Measurements from ENCODE around the gene GPR17.

The GPR17 gene

DNA sequence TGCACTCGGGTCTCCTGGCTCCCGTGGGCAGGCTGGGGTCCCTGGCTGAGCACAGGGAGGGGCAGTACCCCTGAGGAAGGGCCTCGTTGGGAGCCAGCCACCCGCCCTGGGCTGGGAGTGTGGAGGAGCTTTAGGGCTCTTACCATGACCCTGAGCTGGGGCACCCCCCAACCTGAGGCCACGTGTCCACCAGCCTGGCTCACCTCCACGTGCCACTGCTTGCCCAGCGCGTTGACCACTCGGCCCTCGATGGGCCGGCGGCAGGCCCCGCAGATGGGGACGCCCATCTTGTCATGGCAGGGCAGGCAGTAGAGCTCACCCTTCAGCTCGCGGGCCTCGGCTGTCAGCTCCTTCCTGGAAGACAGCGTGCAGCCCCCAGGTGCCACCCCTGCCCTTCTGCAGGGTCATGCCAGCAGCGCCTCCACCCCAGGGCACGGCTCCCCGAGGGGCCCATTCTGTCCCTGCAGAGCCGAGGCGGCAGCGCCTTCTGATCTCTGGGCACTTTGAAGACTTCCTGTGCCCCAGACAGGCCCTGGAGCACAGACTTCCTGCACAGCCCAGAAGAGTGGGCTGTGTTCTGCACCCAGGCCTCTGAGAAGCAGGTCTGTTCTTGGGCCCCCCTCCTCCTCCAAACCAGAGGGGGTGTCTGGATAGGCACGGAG, 4.0 kb upstream of the GPR17 start:
- no peak for DNase-seq

DNA sequence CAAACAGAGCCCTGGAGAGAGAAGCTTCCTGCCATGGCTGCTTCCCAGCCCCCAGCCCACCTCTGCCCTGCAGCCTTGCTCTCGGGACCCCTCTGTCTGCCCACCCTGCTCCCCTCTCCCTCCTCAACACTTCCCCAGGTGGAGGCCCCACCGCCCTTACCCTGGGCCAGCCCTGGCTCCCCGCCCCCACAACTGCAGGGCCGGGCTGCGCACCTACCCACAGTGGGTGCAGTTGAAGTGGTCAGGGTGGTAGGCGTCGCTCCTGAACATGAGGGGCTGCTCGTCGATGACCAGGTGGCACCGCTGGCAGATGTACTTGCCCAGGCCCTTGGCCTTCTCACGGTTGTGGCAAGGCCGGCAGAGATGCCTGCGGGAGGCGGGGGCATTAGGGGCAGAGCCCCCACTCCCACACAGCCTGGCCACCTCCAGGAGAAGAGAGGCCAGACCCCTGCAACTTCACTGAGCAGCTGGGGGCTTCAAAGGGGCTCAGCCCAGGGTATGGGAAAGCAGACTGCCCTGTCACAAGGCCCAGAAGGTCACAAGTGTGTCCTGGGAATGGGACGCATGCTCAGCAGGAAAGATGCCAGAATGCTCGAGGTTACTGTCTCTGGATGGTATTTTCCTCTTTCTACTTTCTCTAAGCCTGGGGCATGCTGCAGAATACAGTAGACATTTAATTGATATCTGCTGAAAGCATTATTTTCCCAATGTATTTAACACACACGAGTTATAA, 3.1 kb upstream of the GPR17 start:
- no peak for DNase-seq

GRCh38 chr2:127643439-127644065, 2.4 kb upstream of the GPR17 start:
- no peak for DNase-seq

- no peak for DNase-seq
These were observed 1.6 kb upstream of the GPR17 start for GRCh38 chr2:127644066-127645025.

DNA sequence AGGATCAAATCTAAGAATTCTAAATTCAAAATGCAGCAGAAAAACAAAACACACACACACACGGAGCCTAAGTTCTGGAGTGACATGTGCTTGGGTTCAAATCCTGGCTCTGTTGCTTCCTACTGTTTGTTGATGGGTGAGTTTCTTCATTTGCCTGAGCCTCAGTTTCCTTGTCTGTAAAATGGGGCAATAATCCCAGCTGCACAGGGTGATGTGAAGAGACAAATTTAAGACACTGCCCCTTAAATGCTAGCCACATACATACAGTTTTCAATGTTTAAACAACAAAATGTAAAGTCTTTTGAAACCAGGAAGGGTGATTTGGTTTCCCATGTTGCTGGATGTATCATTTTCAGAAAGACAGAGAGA, 943 bp upstream of the GPR17 start:
- no peak for DNase-seq

GRCh38 chr2:127646487-127647241, 711 bp downstream of the GPR17 start:
- DNase-seq, result no peak

- DNase-seq, result no peak
These were observed 1.6 kb downstream of the GPR17 start for GRCh38 chr2:127647242-127648190.

GRCh38 chr2:127648321-127648720, 2.4 kb downstream of the GPR17 start:
- no peak for DNase-seq

- DNase-seq, result peak; percentile 6
These were observed 3.2 kb downstream of the GPR17 start for GRCh38 chr2:127649100-127649611.

- peak; percentile 25 for DNase-seq
These were observed 3.7 kb downstream of the GPR17 start for GRCh38 chr2:127649684-127650040.

DNA sequence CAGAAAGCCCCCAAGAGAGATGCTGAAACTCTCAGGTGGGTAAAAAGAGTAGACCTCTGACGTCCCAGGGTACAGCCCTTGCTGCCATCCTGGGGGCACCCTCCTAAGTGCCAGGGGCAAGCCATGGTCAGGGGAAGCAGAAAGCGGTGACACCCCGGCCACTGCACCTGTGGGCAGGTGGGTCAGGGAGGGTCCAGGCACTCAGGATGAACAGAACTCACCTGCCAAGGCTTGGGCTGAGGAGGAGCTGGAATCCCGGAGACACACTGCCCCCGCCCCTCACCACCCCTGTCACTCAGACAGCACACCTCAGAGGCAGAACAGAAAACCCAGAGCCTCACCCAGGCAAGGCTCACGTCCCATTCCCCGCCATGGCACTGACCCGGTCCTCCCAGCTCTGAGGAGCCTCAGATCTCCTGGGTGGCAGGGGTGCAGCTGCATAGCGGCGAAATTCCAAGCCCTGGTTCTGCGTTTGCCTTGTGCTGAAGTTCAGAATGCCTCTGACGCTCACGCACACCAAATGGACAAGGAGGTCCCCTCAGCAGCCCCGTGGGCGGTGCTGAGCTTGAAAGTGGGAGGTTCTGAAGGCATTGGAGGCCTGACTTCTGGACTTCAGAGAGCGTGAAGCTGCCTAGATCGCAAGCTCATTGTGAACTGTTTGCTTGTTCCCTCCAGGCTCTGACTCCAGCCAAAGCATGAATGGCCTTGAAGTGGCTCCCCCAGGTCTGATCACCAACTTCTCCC, 4.3 kb downstream of the GPR17 start:
- DNase-seq, result no peak

DNA sequence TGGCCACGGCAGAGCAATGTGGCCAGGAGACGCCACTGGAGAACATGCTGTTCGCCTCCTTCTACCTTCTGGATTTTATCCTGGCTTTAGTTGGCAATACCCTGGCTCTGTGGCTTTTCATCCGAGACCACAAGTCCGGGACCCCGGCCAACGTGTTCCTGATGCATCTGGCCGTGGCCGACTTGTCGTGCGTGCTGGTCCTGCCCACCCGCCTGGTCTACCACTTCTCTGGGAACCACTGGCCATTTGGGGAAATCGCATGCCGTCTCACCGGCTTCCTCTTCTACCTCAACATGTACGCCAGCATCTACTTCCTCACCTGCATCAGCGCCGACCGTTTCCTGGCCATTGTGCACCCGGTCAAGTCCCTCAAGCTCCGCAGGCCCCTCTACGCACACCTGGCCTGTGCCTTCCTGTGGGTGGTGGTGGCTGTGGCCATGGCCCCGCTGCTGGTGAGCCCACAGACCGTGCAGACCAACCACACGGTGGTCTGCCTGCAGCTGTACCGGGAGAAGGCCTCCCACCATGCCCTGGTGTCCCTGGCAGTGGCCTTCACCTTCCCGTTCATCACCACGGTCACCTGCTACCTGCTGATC, 4.9 kb downstream of the GPR17 start:
- no peak for DNase-seq

DNA sequence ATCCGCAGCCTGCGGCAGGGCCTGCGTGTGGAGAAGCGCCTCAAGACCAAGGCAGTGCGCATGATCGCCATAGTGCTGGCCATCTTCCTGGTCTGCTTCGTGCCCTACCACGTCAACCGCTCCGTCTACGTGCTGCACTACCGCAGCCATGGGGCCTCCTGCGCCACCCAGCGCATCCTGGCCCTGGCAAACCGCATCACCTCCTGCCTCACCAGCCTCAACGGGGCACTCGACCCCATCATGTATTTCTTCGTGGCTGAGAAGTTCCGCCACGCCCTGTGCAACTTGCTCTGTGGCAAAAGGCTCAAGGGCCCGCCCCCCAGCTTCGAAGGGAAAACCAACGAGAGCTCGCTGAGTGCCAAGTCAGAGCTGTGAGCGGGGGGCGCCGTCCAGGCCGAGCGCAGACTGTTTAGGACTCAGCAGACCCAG, 5.4 kb downstream of the GPR17 start:
- no peak for DNase-seq

GRCh38 chr2:127651971-127652550, 6.1 kb downstream of the GPR17 start:
- DNase-seq, result no peak

DNA sequence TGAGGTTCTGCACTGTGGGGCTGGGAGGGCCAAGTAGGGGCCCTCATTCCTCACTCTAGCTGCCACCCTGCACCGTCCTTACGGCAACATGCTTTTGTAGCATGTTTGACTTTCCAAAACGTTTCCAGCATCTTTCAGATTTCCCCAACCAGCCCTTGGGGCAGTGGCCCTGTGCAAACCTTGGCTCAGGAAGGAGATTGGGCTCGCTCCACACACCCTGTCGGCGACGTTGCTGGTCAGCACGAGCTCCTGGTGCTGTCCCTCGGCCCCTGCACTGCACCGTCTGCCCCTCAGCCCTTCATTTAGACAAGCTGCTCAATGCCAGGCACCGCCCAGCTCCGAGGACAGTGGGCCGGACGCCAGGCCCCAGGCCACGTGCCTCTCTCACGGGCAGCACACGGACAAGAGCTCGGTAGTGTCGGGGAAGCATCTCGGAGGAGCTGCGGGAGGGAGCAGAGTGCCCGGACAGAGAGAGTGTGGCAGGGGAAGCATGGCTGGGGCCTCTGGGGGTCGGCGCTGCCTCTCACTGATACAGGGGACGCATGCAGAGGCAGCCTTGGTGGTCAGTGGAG, 6.9 kb downstream of the GPR17 start:
- DNase-seq, result no peak

- no peak for DNase-seq
These were observed 7.6 kb downstream of the GPR17 start for GRCh38 chr2:127653421-127654083.

DNA sequence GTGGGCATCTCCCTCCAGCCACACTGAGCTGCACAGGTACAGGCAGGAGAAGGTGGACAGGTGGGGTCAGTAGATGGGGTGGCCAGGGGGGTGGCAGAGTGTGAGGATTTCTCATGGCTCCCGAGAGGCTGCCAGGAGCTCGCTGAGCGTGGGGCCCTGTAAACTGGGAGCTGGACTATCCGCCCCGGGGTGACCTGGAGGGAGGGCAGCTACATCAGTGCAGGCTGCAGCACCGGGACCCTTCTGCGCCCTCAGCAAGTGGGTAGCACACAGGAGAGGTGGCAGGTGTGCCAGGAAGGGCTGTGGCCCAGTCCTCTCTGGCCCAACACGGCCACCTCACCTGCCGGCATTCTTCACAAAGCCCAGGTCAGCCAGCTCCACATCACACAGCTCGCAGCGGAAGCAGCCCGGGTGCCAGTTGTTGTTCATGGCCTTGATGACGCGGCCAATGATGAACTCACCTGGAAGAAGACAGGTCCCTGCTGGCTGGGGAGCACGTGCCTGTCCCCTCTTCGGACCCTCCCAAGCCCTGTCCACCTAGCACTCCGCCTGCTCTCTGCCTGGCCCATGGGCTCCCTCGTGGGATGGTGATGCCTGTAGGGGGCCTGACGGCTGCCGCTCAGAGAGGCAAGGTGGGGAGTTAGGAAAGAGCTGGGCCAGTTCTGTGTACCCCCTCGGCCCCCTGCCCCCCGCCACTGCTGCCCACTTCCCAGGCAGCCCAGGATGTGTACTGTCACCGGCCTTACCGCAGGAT, 8.3 kb downstream of the GPR17 start:
- DNase-seq, result no peak

DNA sequence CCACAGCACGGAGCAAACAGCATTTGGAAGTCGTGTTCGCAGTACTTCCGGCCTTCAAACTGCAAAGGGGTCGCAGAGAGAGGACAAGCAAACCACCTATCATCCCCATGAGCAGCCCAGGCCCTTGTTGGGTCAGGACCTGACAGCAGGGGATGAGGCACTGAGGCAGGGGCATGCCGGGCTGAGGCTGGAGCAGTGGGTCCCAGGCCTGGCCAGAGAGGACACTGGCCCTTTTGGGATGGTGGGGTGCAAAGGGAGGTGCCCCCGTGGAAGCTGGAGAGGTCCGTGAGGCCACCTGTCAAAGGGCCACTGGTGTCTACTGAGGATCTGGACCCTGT, 8.9 kb downstream of the GPR17 start:
- DNase-seq, result no peak
